ENCODE data around the gene ZSWIM5. TPM values are rescaled to one million over a fixed set of nuclear protein-coding genes. Genes with fewer than 3 reads are reported as not detected.

The ZSWIM5 gene
- total RNA-seq, 2 donors from 2014 or later = 8.8 to 12.3 TPM

- Histone ChIP-seq H3K9ac (ENCODE audit: extremely low read depth, low read length, poor library complexity, severe bottlenecking) (peak overlapping the region; percentile 60), H3K27ac (ENCODE audit: low read depth, low read length) (no peak overlapping the region), H3K36me3 (ENCODE audit: control insufficient read depth, insufficient read depth, low read length) (no peaks in the 10 kb centered on the region), H3K9me3 (ENCODE audit: control insufficient read depth, low read length) (no peaks in the 10 kb centered on the region), H3K27me3 (ENCODE audit: control insufficient read depth, insufficient read depth, low read length, poor library complexity, severe bottlenecking) (no peaks in the 10 kb centered on the region), H3K4me1 (ENCODE audit: control insufficient read depth, insufficient read depth, low read length) (peaks cover 2% of the 10 kb centered on the region), H3K4me3 (ENCODE audit: low read length) (peak overlapping the region; percentile 93)
- H3K27ac Mint-ChIP-seq = no peak overlapping the region
- WGBS, 2 experiments (ENCODE audit: insufficient coverage in 1 of 2, insufficient read length in 1 of 2) = 1 to 2% methylated on average over 13 to 43 of the region's 43 CpGs
- TF ChIP-seq CTCF (conservative IDR thresholded peaks at IDR 0.05) = no peak
- H3K36me3 Mint-ChIP-seq (ENCODE audit: low read depth) = no peaks in the 10 kb centered on the region
- H3K9me3 Mint-ChIP-seq = no peaks in the 10 kb centered on the region
- H3K27me3 Mint-ChIP-seq (ENCODE audit: insufficient read depth) = peaks cover 24% of the 10 kb centered on the region
- peaks cover 30% of the 10 kb centered on the region for H3K4me1 Mint-ChIP-seq
- H3K4me3 Mint-ChIP-seq = peak overlapping the region; percentile 70
- peak; percentile 86 for DNase-seq
Measured at GRCh38 chr1:45205011-45205909, 1.1 kb downstream of the ZSWIM5 start.

GRCh38 chr1:45200906-45201500, 5.4 kb downstream of the ZSWIM5 start:
- H3K4me1 ChIP-seq (ENCODE audit: control insufficient read depth, insufficient read depth, low read length) = peaks cover 2% of the 10 kb centered on the region
- no peak overlapping the region for H3K27ac ChIP-seq (ENCODE audit: low read depth, low read length)
- no peaks in the 10 kb centered on the region for H3K36me3 ChIP-seq (ENCODE audit: control insufficient read depth, insufficient read depth, low read length)
- peak overlapping the region; percentile 30 for H3K4me3 ChIP-seq (ENCODE audit: low read length)
- WGBS, 2 experiments (ENCODE audit: insufficient coverage in 1 of 2, insufficient read length in 1 of 2) = 94 to 100% methylated on average over 2 of the region's 3 CpGs
- H3K27ac Mint-ChIP-seq = no peak overlapping the region
- H3K27me3 Mint-ChIP-seq (ENCODE audit: insufficient read depth) = no peaks in the 10 kb centered on the region
- H3K4me1 Mint-ChIP-seq = peaks cover 21% of the 10 kb centered on the region
- no peak overlapping the region for H3K4me3 Mint-ChIP-seq
- H3K9me3 ChIP-seq (ENCODE audit: control insufficient read depth, low read length) = peaks cover 31% of the 10 kb centered on the region
- H3K27me3 ChIP-seq (ENCODE audit: control insufficient read depth, insufficient read depth, low read length, poor library complexity, severe bottlenecking) = no peaks in the 10 kb centered on the region
- no peak for TF ChIP-seq CTCF (conservative IDR thresholded peaks at IDR 0.05)
- no peak overlapping the region for H3K9ac ChIP-seq (ENCODE audit: extremely low read depth, low read length, poor library complexity, severe bottlenecking)
- H3K36me3 Mint-ChIP-seq (ENCODE audit: low read depth) = peaks cover 4% of the 10 kb centered on the region
- DNase-seq = no peak
- H3K9me3 Mint-ChIP-seq = peaks cover 13% of the 10 kb centered on the region

- Histone ChIP-seq H3K9ac (ENCODE audit: extremely low read depth, low read length, poor library complexity, severe bottlenecking) (no peak overlapping the region), H3K36me3 (ENCODE audit: control insufficient read depth, insufficient read depth, low read length) (no peaks in the 10 kb centered on the region), H3K4me1 (ENCODE audit: control insufficient read depth, insufficient read depth, low read length) (peaks cover 2% of the 10 kb centered on the region), H3K27me3 (ENCODE audit: control insufficient read depth, insufficient read depth, low read length, poor library complexity, severe bottlenecking) (no peaks in the 10 kb centered on the region), H3K27ac (ENCODE audit: low read depth, low read length) (no peak overlapping the region), H3K9me3 (ENCODE audit: control insufficient read depth, low read length) (peaks cover 37% of the 10 kb centered on the region), H3K4me3 (ENCODE audit: low read length) (no peak overlapping the region)
- Mint-ChIP-seq H3K9me3 (peaks cover 17% of the 10 kb centered on the region), H3K36me3 (ENCODE audit: low read depth) (peaks cover 4% of the 10 kb centered on the region), H3K4me1 (peaks cover 21% of the 10 kb centered on the region), H3K4me3 (no peak overlapping the region), H3K27ac (no peak overlapping the region), H3K27me3 (ENCODE audit: insufficient read depth) (no peaks in the 10 kb centered on the region)
- DNase-seq = no peak
- TF ChIP-seq CTCF (conservative IDR thresholded peaks at IDR 0.05) = no peak
Measured at GRCh38 chr1:45200435-45200834, 6.0 kb downstream of the ZSWIM5 start.

Measured in endodermal cell (in vitro differentiated cells).